Measurements from ENCODE around the gene NT5C. TPM values are rescaled to one million over a fixed set of nuclear protein-coding genes. Genes with fewer than 3 reads are reported as not detected.
A peak's percentile ranks its signal among the peaks of the same experiment; 100 is the strongest.

NT5C gene
- total RNA-seq, 2 experiments from 2014 or later = 107 to 259 TPM

- ChIA-PET POLR2A (interaction anchor here (0.5 to 2.3 kb wide), 5 partner anchors 7 to 117 kb away, joined by 4 to 11 read pairs (median 5); partner anchors contain the start of gene ARMC7), CTCF (ENCODE audit: unreplicated experiment) (interaction anchor here (1.0 to 3.4 kb wide), 4 partner anchors 9 to 117 kb away, joined by 6 to 26 read pairs (median 6); partner anchors contain the start of gene MRPL58)
- Histone ChIP-seq H3K4me3 (ENCODE audit: low read depth, low read length, poor library complexity, severe bottlenecking) (peak overlapping the region; percentile 89), H3K79me2 (ENCODE audit: insufficient read depth, low read depth, low read length) (peaks cover 17% of the 10 kb centered on the region), H2AFZ (ENCODE audit: low read length) (no peak overlapping the region), H3K4me1 (ENCODE audit: insufficient read depth, low read length, poor library complexity, severe bottlenecking) (peaks cover 36% of the 10 kb centered on the region), H4K20me1 (ENCODE audit: insufficient read depth, low read length) (peaks cover 10% of the 10 kb centered on the region), H3K9me3 (ENCODE audit: low read length) (no peaks in the 10 kb centered on the region), H3K27ac (ENCODE audit: low read depth, low read length, poor library complexity, severe bottlenecking) (no peak overlapping the region), H3K4me2 (ENCODE audit: low read length) (peak overlapping the region; percentile 76), H3K36me3 (ENCODE audit: insufficient read depth, low read length) (peaks cover 30% of the 10 kb centered on the region; the same call in 1 of the 2 replicates), H3K9me2 (ENCODE audit: insufficient read depth, low read length) (no peaks in the 10 kb centered on the region)
- intact Hi-C loops (cut with micrococcal nuclease; ENCODE audit: unreplicated experiment) = loop anchor here (2.0 kb wide), 1 partner anchor 53 kb away; the partner anchor contains the start of gene SUMO2
- TF ChIP-seq EZH2phosphoT487 (IDR thresholded peaks at IDR 0.05; ENCODE audit: borderline replicate concordance, low read depth, low read length) (no peak), CTCF (conservative IDR thresholded peaks at IDR 0.05; ENCODE audit: low read length) (no peak)
- no peak for DNase-seq (ENCODE audit: low spot score)
- BruUV-seq (replicated peaks) = no TSS peak
Observed at GRCh38 chr17:75130059-75130631, 1.4 kb downstream of the NT5C start.

- no peaks in the 10 kb centered on the region for H3K9me2 ChIP-seq (ENCODE audit: insufficient read depth, low read length)
- peaks cover 36% of the 10 kb centered on the region for H3K4me1 ChIP-seq (ENCODE audit: insufficient read depth, low read length, poor library complexity, severe bottlenecking)
- peaks cover 10% of the 10 kb centered on the region for H4K20me1 ChIP-seq (ENCODE audit: insufficient read depth, low read length)
- no peak overlapping the region for H2AFZ ChIP-seq (ENCODE audit: low read length)
- POLR2A ChIA-PET = interaction anchor here (0.8 kb wide), 1 partner anchor 14 kb away, joined by 4 read pairs; no protein-coding TSS in a partner anchor
- no peak overlapping the region for H3K4me3 ChIP-seq (ENCODE audit: low read depth, low read length, poor library complexity, severe bottlenecking)
- H3K36me3 ChIP-seq (ENCODE audit: insufficient read depth, low read length) = peaks cover 24% of the 10 kb centered on the region; the same call in 1 of the 2 replicates
- H3K79me2 ChIP-seq (ENCODE audit: insufficient read depth, low read depth, low read length) = peaks cover 17% of the 10 kb centered on the region
- no peak for DNase-seq (ENCODE audit: low spot score)
- H3K4me2 ChIP-seq (ENCODE audit: low read length) = peak overlapping the region; percentile 76; the same call in 1 of the 2 replicates
- intact Hi-C loops (cut with micrococcal nuclease; ENCODE audit: unreplicated experiment) = no loop called here
- TF ChIP-seq EZH2phosphoT487 (IDR thresholded peaks at IDR 0.05; ENCODE audit: borderline replicate concordance, low read depth, low read length) (no peak), CTCF (conservative IDR thresholded peaks at IDR 0.05; ENCODE audit: low read length) (no peak)
- no TSS peak for BruUV-seq (replicated peaks)
- CTCF ChIA-PET (ENCODE audit: unreplicated experiment) = interaction anchor here (3.4 kb wide), 1 partner anchor 15 kb away, joined by 26 read pairs; no protein-coding TSS in a partner anchor
- H3K9me3 ChIP-seq (ENCODE audit: low read length) = no peaks in the 10 kb centered on the region
- H3K27ac ChIP-seq (ENCODE audit: low read depth, low read length, poor library complexity, severe bottlenecking) = no peak overlapping the region
Observed at GRCh38 chr17:75129576-75129975, 2.0 kb downstream of the NT5C start.

Data from OCI-LY7 (cell line).